Tibial artery (tissue), 4 donors: ENCODE results near the gene C12orf50.

Experiments
- DNase-seq, 2 donors: peaks; one replicate each; pipeline ENCODE4 v3.0.0-alpha.2; 2019
- H3K27ac ChIP-seq, 2 donors: fragments of 200-600 bp; sonication (generic) in 1 of 2; 1 replicate in 1 of 2; 2 replicates in 1 of 2; pipeline ENCODE4 v1.5.1; 2018 to 2019; ENCODE audit warnings: mild to moderate bottlenecking in 1 of 2
- H3K27me3 ChIP-seq, 2 donors: fragments of 200-600 bp; sonication (generic) in 1 of 2; one replicate each; pipeline versions ENCODE4 v1.5.1 to v1.6.0; 2016 to 2019
- H3K36me3 ChIP-seq, 3 donors: fragments of 200-600 bp; sonication (generic) in 2 of 3; one replicate each; pipeline ENCODE4 v1.5.1; 2016 to 2019; ENCODE audit warnings: mild to moderate bottlenecking in 2 of 3
- H3K4me1 ChIP-seq, 4 donors: fragments of 200-600 bp; sonication (generic) in 2 of 4; 1 replicate in 3 of 4; 2 replicates in 1 of 4; pipeline ENCODE4 v1.5.1; 2016 to 2019
- H3K4me3 ChIP-seq, 2 donors: fragments of 200-600 bp; sonication (generic) in 1 of 2; 1 replicate in 1 of 2; 2 replicates in 1 of 2; pipeline ENCODE4 v1.5.1; 2018 to 2019; ENCODE audit warnings: mild to moderate bottlenecking in 2 of 2
- H3K9me3 ChIP-seq, 3 donors: fragments of 200-600 bp; sonication (generic) in 1 of 3; one replicate each; pipeline ENCODE4 v1.5.1; 2016 to 2019
- intact Hi-C: fragments of 100-400 bp; cut with DNase I; formaldehyde crosslinking; loops from one replicate; pipeline ENCODE4 v1.15.0; 2023; ENCODE audit warnings: low total_unique reads
- TF ChIP-seq, protein P1 (sequence below), 2 experiments: fragments of 200-600 bp in 1 of 2; fragments of 450-650 bp in 1 of 2; IDR thresholded peaks; one replicate each; pipeline ENCODE4 v1.5.1; 2017 to 2019; ENCODE audit warnings: antibody characterized with exemption in 2 of 2, mild to moderate bottlenecking in 1 of 2, moderate library complexity in 1 of 2

The C12orf50 gene

DNA sequence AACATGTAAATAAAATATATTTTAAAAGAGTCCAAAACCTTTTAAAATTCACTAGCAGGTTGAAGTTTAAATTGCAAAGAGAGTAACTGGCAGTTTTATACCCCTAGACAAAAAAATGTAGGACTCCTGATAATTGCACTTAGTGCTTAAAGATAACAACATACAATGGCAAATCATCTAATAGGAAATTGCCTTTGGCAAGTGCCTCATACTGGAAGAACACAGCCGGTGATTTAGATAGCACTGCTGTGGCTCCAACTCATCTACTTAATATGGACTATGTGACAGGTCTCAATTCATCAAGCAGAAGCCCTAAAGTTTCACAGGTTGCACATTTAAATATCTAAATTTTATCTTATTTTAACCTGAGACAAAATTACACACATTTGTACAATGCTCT is 13.4 kb downstream of the C12orf50 start:
- Histone ChIP-seq H3K4me3 (no peak overlapping the region), H3K36me3 (no peaks in the 10 kb centered on the region), H3K27me3 (no peaks in the 10 kb centered on the region), H3K9me3 (no peaks in the 10 kb centered on the region), H3K27ac (no peak overlapping the region), H3K4me1 (no peaks in the 10 kb centered on the region)
- TF ChIP-seq, protein P1, sequence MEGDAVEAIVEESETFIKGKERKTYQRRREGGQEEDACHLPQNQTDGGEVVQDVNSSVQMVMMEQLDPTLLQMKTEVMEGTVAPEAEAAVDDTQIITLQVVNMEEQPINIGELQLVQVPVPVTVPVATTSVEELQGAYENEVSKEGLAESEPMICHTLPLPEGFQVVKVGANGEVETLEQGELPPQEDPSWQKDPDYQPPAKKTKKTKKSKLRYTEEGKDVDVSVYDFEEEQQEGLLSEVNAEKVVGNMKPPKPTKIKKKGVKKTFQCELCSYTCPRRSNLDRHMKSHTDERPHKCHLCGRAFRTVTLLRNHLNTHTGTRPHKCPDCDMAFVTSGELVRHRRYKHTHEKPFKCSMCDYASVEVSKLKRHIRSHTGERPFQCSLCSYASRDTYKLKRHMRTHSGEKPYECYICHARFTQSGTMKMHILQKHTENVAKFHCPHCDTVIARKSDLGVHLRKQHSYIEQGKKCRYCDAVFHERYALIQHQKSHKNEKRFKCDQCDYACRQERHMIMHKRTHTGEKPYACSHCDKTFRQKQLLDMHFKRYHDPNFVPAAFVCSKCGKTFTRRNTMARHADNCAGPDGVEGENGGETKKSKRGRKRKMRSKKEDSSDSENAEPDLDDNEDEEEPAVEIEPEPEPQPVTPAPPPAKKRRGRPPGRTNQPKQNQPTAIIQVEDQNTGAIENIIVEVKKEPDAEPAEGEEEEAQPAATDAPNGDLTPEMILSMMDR (IDR thresholded peaks at IDR 0.05) = no peak
- DNase-seq = no peak
- intact Hi-C loops = no loop called here

DNA sequence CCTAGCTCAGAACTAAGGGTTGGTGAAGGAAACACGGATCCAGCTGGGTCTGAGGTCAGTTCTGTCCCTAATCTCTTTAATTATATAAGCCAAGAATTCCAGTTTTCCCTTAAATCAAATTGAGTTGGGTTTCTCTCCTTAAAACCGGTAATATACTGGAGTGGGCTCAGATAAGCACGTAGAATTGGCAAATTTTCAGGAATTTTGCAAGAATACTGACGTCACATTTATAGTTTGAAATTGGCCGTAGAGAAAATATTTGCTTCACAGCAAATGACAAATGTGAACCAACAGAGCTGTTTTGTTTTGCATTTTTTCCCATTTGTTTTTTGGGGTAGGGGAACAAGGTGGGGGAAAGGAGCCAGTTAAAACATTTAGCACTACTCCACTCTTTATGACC is 17.4 kb downstream of the C12orf50 start:
- Histone ChIP-seq H3K4me3 (no peak overlapping the region), H3K4me1 (no peaks in the 10 kb centered on the region), H3K27ac (no peak overlapping the region), H3K9me3 (no peaks in the 10 kb centered on the region), H3K36me3 (no peaks in the 10 kb centered on the region), H3K27me3 (no peaks in the 10 kb centered on the region)
- intact Hi-C loops = no loop called here
- TF ChIP-seq, protein P1 (IDR thresholded peaks at IDR 0.05) = no peak
- no peak for DNase-seq

DNA sequence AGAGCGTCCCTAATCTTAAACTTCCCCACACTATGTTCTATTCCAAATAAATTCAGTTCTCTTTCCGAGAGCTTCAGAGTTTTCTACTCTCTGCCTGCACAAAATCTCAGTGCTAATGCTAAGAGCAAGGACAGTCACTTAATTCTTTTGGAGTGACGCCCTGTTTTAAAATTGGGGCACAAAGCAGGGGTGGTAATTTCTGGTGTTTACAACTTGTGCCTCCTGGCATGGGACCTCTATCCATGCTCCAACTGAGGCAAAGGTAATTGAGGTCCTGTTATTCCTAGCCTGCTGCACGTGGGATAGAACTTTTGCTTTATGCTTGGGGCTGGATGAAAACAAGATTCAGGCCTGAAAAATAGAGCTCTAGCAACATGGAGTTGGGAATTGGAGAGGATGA is 22.9 kb downstream of the C12orf50 start:
- Histone ChIP-seq H3K27me3 (no peaks in the 10 kb centered on the region), H3K4me3 (no peak overlapping the region), H3K4me1 (no peaks in the 10 kb centered on the region), H3K27ac (no peak overlapping the region), H3K36me3 (no peaks in the 10 kb centered on the region), H3K9me3 (no peaks in the 10 kb centered on the region)
- TF ChIP-seq, protein P1 (IDR thresholded peaks at IDR 0.05) = no peak
- DNase-seq = no peak
- intact Hi-C loops = no loop called here

DNA sequence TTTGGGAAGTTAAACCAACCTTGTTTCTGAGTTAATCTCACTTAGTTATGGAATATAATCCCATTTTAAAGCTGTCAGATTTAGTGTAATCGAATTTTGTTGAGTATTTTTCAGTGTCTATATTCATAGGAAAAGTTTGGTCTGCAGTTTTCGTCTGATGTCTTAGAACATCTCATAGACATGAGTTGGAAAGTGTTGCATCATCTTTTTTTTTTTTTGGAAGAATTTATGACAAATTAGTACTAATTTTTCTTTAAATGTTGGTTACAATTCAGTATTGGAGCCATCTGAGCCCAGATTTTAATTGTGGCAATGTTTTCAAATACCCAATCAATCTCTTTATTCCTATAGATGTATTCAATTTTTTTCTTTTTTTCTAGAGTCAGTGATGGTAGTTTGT is 27.9 kb downstream of the C12orf50 start:
- Histone ChIP-seq H3K36me3 (no peaks in the 10 kb centered on the region), H3K4me3 (no peak overlapping the region), H3K9me3 (no peaks in the 10 kb centered on the region), H3K4me1 (no peaks in the 10 kb centered on the region), H3K27ac (no peak overlapping the region), H3K27me3 (no peaks in the 10 kb centered on the region)
- intact Hi-C loops = no loop called here
- no peak for DNase-seq
- TF ChIP-seq, protein P1 (IDR thresholded peaks at IDR 0.05) = no peak

DNA sequence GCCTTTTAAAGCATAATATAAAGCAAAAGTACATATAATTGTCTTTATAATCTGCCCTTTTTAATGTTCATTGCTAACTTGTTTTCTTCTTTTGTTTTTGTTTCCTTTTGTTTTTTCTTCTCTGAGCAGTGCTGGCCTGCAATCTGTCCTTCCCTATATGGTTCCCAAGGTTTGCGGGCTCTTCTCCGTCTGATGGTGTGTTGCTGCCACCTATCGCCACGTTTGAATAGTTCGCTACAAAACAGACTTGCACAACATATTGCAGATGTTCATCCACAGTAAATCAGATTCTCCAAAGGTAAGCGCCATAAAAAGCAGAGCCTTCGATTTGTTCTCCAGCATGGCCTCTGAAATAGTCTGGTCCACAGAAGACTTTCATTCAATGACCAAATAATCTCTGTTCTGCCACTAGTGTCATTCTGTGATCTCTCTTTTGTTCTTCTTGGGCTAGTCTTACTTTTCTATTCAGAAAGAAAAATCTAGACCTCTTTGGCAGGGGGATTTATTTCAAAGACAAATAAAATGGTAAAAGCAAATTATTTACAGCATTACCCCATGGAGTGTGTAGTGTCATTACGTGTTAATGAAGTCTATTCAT is 33.5 kb downstream of the C12orf50 start:
- Histone ChIP-seq H3K4me1 (no peaks in the 10 kb centered on the region), H3K27ac (no peak overlapping the region), H3K9me3 (no peaks in the 10 kb centered on the region), H3K27me3 (no peaks in the 10 kb centered on the region), H3K36me3 (no peaks in the 10 kb centered on the region), H3K4me3 (no peak overlapping the region)
- DNase-seq = peak in 1 of 2 donors; percentile 50
- intact Hi-C loops = no loop called here
- TF ChIP-seq, protein P1 (IDR thresholded peaks at IDR 0.05) = peak; percentile 66 to 68

DNA sequence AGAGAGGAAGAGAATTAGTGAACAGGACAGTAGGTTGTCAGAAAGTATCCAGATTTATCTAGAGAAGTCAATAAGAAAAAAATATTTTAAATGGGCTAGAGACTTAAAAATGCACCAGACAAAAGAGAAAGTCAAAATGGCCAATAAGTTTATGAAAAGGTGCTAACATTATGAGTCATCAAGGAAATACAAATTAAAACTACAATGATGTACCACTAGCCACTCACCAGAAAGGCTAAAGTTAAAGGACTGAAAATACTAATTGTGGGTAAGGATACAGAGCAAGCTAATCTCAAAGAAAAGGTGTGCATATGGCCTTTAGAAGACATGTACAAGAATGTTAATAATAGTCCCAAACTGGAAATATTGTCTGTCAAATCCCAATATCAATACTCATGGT is 37.7 kb downstream of the C12orf50 start:
- Histone ChIP-seq H3K27ac (no peak overlapping the region), H3K36me3 (no peaks in the 10 kb centered on the region), H3K4me1 (no peaks in the 10 kb centered on the region), H3K4me3 (no peak overlapping the region), H3K27me3 (no peaks in the 10 kb centered on the region), H3K9me3 (no peaks in the 10 kb centered on the region)
- TF ChIP-seq, protein P1 (IDR thresholded peaks at IDR 0.05) = no peak
- intact Hi-C loops = no loop called here
- no peak for DNase-seq
